ENCODE results near the gene ZBTB32. TPM values are rescaled to one million over a fixed set of nuclear protein-coding genes. Genes with fewer than 3 reads are reported as not detected.

The ZBTB32 gene
- total RNA-seq, 3 donors from 2014 or later: 0.33 TPM; not detected in 2

DNA sequence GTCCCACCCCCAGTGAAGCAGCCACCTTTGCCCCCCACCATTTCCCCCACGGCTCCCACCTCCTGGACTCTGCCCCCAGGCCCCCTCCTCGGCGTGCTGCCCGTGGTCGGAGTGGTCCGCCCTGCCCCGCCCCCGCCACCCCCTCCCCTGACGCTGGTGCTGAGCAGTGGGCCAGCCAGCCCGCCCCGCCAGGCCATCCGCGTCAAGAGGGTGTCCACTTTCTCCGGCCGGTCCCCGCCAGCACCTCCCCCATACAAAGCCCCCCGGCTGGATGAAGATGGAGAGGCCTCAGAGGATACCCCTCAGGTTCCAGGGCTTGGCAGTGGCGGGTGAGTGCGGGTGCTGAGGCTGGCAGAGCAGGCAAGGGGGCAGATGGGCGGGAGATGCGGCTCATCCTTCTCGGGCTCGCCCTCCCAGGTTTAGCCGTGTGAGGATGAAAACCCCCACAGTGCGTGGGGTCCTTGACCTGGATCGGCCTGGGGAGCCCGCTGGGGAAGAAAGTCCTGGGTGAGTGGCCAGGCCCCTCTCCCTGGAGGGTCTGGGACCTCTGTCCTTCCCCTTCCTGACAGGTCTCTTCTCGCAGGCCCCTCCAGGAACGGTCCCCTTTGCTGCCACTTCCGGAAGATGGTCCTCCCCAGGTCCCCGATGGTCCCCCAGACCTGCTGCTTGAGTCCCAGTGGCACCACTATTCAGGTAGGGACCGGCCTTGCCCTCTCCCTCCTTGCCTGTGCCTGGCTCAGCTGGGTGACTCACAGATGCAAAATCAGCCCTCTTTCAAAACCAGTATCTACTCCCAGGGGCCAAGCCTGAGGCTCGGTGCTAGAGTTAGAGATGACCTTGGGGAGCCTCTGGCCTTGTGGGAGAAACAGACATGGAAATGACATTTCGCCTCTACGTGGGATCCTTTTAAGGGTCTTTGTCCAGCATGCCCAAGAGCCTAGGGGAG is 29.1 kb downstream of the ZBTB32 start:
- H3K4me3 ChIP-seq: no peak overlapping the region
- no peaks in the 10 kb centered on the region for H3K27me3 ChIP-seq
- no peaks in the 10 kb centered on the region for H3K4me1 ChIP-seq
- DNase-seq (ENCODE audit: low spot score in 2 of 2): no peak
- H3K9me3 ChIP-seq: no peaks in the 10 kb centered on the region
- intact Hi-C loops (cut with DNase I; ENCODE audit: low total_unique reads): no loop called here
- peaks cover 7% of the 10 kb centered on the region for H3K36me3 ChIP-seq
- no peak overlapping the region for H3K27ac ChIP-seq
- TF ChIP-seq, protein P1, sequence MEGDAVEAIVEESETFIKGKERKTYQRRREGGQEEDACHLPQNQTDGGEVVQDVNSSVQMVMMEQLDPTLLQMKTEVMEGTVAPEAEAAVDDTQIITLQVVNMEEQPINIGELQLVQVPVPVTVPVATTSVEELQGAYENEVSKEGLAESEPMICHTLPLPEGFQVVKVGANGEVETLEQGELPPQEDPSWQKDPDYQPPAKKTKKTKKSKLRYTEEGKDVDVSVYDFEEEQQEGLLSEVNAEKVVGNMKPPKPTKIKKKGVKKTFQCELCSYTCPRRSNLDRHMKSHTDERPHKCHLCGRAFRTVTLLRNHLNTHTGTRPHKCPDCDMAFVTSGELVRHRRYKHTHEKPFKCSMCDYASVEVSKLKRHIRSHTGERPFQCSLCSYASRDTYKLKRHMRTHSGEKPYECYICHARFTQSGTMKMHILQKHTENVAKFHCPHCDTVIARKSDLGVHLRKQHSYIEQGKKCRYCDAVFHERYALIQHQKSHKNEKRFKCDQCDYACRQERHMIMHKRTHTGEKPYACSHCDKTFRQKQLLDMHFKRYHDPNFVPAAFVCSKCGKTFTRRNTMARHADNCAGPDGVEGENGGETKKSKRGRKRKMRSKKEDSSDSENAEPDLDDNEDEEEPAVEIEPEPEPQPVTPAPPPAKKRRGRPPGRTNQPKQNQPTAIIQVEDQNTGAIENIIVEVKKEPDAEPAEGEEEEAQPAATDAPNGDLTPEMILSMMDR (IDR thresholded peaks at IDR 0.05): no peak
- TF ChIP-seq POLR2A (IDR thresholded peaks at IDR 0.05): no peak
- TF ChIP-seq POLR2AphosphoS5 (IDR thresholded peaks at IDR 0.05): no peak

DNA sequence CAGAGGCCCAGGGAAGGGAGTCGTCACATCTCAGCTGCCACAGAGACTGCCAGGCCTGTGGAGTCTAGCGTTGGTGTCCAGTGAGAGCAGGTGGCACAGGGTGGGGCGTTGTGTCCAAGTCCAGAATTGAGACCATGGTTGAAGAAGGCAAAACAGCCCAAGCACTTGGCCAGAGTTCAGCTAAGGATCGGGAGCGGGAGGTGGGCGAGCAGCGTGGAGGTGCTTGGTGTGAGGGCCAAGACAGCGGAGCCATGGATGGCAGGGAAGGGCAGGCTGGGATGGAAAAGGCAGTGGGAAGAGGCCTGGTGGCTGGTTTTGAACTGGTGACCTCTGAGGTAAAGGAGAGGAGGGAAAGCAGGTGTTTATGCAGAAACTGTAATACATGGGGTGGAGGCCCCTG is 29.9 kb downstream of the ZBTB32 start:
- DNase-seq (ENCODE audit: low spot score in 2 of 2): no peak
- peaks cover 7% of the 10 kb centered on the region for H3K36me3 ChIP-seq
- no peaks in the 10 kb centered on the region for H3K4me1 ChIP-seq
- no peak overlapping the region for H3K4me3 ChIP-seq
- TF ChIP-seq POLR2A (IDR thresholded peaks at IDR 0.05): no peak
- no peak for TF ChIP-seq POLR2AphosphoS5 (IDR thresholded peaks at IDR 0.05)
- TF ChIP-seq, protein P1 (IDR thresholded peaks at IDR 0.05): no peak
- no peaks in the 10 kb centered on the region for H3K9me3 ChIP-seq
- no peak overlapping the region for H3K27ac ChIP-seq
- no peaks in the 10 kb centered on the region for H3K27me3 ChIP-seq
- intact Hi-C loops (cut with DNase I; ENCODE audit: low total_unique reads): no loop called here

DNA sequence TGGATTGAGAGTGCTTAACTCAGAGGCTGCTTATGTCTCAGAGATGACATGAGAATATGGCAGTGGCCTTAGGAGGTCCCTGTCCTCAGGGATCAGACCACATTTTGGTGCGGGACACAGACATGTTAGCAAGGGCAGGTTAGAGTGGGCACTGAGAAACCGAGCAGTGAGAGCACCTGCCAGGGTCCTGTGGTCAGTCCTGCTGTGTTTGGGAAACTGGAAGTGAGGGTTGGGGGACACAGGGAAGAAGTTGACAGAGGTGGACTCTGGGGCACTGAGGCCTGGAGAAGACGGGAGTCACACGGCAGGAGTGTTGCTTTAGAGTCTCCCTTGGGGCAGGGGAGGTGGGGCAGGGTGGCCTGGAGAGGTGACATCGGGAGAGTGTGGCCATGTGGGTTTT is 30.5 kb downstream of the ZBTB32 start:
- intact Hi-C loops (cut with DNase I; ENCODE audit: low total_unique reads): no loop called here
- Histone ChIP-seq H3K4me1 (peaks cover 0 to 2% of the 10 kb centered on the region in 2 donors), H3K4me3 (no peak overlapping the region), H3K27me3 (no peaks in the 10 kb centered on the region), H3K27ac (no peak overlapping the region), H3K9me3 (no peaks in the 10 kb centered on the region), H3K36me3 (peaks cover 7% of the 10 kb centered on the region)
- no peak for DNase-seq (ENCODE audit: low spot score in 2 of 2)
- no peak for TF ChIP-seq POLR2A (IDR thresholded peaks at IDR 0.05)
- TF ChIP-seq POLR2AphosphoS5 (IDR thresholded peaks at IDR 0.05): no peak
- TF ChIP-seq, protein P1 (IDR thresholded peaks at IDR 0.05): no peak

DNA sequence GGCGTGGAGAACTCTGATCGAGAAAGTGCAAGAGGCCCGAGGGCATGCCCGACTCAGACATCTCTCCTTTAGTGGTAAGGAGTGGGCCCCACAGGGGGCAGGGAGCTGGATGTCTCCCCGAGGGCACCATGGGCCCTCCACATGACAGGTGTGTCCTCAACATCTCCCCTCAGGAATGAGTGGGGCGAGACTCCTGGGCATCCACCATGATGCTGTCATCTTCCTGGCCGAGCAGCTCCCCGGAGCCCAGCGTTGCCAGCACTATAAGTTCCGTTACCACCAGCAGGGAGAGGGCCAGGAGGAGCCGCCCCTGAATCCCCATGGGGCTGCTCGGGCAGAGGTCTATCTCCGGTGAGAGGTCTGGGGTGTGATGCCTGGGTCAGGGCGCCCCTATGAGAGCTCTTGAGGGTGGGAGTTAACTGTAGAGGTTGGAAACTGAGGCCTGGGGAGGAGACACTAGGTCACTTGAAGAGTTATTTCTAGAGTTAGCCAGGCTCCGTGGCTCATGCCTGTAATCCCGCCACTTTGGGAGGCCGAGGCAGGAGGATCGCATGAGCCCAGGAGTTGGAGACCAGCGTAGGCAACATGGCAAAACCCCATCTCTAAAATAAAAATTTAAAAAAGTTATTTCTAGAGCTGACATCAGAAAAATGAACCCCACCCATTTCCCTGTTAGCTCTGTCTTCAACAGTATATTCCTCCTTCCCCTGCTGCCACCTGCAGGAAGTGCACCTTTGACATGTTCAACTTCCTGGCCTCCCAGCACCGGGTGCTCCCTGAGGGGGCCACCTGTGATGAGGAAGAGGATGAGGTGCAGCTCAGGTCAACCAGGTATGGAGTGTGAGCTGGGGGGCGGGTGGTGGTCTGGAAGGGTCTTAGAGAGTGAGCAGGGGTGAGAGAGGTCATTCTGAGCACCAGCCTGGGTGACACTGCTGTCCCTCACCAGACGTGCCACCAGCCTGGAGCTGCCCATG is 32.8 kb downstream of the ZBTB32 start:
- Histone ChIP-seq H3K27ac (no peak overlapping the region), H3K27me3 (no peaks in the 10 kb centered on the region), H3K4me3 (no peak overlapping the region), H3K36me3 (peaks cover 7% of the 10 kb centered on the region), H3K9me3 (no peaks in the 10 kb centered on the region), H3K4me1 (peaks cover 5 to 6% of the 10 kb centered on the region in 2 donors)
- no peak for DNase-seq (ENCODE audit: low spot score in 2 of 2)
- TF ChIP-seq POLR2A (IDR thresholded peaks at IDR 0.05): no peak
- TF ChIP-seq, protein P1 (IDR thresholded peaks at IDR 0.05): no peak
- TF ChIP-seq POLR2AphosphoS5 (IDR thresholded peaks at IDR 0.05): no peak
- intact Hi-C loops (cut with DNase I; ENCODE audit: low total_unique reads): no loop called here

All from breast epithelium (tissue), 4 donors.